Hepatic stellate cell (primary cell): ENCODE data around the gene MYO1E.

Experiments used
- DNase-seq: peaks from one replicate; pipeline ENCODE4 v3.0.0; 2011; ENCODE audit warnings: low spot score

Gene MYO1E

DNA sequence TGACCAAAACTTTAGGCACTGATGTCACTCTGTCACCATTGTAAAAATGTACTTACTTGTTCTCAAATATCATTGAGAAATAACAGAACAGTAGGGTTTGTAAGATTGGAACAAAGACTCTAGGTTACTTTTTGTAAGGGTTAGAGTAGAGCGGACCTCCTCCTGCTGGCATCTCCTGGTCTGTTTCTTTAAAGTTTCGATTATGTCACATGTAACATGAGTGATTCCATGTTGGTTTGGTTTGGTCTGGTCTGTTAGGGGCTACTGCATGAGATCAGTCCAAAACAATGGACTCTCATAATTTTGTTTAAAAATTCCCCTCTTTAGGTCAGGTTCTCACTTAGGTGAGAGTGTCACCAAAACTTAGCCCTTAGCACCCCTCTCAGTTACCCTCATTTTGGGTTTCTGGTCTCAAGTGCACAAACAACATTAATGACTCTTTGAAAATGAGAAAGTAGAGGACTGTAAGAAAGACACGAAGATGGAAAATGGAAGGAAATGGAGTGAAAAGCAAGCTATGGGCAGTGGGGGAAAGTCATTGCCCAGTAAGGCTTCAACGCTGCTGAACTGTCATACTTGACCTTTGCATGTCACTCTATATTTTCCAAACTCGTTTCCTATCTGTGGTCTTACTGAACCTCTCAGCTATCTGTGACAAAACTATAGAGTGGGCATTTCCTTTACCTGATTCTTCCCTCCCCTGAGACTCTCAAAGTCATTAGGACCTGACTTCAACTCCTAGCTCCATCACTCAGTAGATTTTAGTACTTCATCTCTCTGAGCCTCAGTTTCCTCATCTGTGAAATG lies 113.3 kb downstream of the MYO1E start:
- DNase-seq: no peak

- DNase-seq: no peak
Measured at GRCh38 chr15:59258317-59258716, 114.4 kb downstream of the MYO1E start.

DNA sequence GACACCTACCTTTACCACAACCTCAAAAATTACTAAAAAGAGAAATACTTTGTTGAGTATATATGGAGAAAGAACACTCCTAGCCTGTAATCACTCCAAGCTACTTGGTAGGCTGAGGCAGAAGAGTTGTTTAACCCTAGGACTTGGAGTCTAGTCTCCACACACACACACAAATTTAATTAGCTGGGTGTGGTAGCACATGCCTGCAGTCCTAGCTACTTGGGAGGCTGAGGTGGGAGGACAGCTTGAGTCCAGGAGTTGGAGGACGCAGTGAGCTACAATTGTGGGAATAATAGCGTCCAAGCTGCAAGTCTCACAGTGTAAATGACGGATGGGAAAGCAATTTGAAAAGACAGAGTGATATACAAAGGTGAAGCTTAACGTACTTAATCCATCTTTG lies 115.5 kb downstream of the MYO1E start:
- DNase-seq: no peak

DNA sequence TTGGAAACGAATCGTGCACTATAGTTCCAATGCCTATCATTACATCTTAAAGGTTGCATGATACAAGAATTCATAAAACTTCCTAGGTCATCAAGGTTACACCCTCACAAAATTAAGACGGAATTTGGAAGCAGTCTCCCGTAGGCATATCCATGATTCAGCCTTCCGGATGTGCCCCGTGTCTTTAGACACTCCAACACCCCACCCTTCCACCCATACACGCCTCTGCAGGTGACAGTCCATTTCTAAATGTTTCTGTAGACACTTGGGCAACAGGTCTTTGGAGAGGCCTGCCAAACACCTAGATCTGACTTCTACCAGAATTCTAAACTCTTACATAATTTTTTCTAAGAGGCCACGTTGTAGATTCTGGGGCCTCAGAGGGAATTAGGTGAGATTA lies 116.2 kb downstream of the MYO1E start:
- no peak for DNase-seq

DNA sequence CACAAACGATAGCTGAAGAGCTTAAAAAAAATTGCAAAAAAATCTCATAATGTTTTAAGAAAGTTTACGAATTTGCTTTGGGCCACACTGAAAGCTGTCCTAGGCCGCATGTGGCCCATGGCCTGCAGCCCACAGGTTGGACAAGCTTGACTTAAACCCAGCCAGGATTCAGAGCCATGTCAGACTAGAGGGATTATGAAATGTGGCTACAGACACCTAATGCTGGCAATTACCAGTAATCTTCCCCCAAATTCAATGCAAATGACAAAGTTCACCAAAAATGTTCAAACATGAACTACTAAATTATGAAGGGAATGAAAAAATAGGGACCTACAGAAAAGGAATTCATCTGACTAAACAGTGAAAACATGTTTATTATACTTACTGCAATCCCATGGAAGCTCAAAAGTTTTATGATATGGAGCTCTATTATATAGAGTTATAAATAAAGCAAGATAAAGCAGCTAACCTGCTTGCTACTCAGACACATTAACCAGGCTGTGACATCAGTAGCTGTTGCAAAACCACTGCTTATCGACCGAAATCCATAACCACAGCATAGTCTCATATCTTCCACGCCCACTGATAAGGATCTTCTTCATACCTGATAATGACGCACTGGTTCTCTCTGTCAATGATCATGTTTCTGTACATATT lies 116.9 kb downstream of the MYO1E start:
- no peak for DNase-seq

- no peak for DNase-seq
Measured at GRCh38 chr15:59252137-59252536, 120.5 kb downstream of the MYO1E start.

- DNase-seq: no peak
Measured at GRCh38 chr15:59251001-59251845, 121.4 kb downstream of the MYO1E start.

GRCh38 chr15:59250249-59250648 lies 122.4 kb downstream of the MYO1E start:
- DNase-seq: no peak

DNA sequence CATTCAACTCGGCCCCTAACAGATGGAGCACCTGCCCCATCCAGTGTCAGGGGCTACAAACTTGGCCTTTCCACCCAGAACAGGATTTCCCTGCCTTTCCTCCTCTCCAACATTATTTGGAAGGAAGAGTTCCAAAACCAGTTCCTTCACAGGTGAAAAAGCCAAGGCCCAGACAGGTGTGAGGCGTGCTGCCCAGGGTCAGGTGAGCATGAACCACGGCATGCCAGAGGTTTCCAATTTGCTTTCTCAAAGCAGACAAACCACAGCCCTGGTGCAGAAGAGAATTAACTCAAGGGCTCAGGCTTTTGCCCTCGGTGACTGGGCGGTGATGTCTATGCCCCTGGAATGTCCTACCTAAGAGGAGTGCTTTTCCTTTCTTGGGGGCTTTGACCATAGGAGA lies 122.9 kb downstream of the MYO1E start:
- DNase-seq: no peak

DNA sequence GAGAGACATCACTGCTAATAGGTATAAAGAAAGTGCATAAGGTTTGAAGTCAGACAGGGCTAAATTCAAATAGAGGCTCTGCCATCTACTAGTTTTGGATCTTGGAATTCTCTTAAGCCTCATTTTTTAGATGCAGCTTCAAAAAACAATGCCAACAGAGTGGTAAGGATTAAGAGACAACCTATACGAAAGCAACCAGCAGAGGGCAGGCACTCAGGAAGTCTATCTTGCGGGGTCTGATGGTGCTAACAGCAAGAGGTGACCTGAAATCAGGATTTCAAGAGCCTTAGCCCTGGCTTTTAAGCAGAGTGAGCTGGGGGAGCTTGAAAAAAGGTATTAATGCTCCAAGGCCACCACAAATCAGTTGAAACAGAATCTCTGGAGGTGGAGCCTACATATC lies 125.3 kb downstream of the MYO1E start:
- DNase-seq: peak; percentile 57

DNA sequence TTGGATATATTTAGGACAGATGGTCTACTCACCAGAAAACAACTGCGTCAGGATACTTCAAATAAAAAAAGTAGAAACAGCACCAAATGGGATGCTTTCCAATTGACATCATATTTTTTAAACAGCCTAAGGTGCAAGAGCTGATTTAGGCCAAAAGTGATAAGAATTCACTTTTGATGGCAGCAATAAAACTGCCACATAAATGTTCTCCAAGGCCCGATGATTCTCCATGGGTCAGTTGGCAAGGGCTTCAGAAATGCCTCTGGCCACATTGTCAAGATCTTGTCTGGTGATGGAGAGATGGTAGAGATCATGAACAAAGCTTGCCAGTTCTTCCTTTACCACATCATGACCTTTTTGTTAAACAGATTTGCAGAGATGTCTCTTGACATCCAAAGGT lies 127.1 kb downstream of the MYO1E start:
- no peak for DNase-seq

DNA sequence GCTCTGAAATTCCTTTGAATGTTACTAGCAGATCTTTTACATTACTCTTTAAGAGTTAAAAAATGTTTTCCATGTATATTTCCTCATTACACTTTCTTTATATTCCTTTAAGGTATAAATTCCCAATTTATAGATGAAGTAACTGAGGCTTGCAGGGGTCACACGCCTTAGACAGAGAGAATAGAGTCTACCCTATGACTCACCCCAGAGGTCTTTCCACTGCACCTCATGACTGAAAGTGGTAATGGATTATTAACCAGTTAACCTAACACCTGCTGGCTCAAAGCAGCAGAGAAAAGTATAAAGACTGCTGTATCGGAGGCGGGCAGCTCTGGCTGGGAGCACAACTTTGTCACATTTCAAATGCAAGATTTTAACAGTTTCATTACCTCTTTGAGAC lies 128.3 kb downstream of the MYO1E start:
- no peak for DNase-seq

- no peak for DNase-seq
Measured at GRCh38 chr15:59243622-59244021, 129.0 kb downstream of the MYO1E start.

- DNase-seq: no peak
Measured at GRCh38 chr15:59242649-59243048, 130.0 kb downstream of the MYO1E start.

DNA sequence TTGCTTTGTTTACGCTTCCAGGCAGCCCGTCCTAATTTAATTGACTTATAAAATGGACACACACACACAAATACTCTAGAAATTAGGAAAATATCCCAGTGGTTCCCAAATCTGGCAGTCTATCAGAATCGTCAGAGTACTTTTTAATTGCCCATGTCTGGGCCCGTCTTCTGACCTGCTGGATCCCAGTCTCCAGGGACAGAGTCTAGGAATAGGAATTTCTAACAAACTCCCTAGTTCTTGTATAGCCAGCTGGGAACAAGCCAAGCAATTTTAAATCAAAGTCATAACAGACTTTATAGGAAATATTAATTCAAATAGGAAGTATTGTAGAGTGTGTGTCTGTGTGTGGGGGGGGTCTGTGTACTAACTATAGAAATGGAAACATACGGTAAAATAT lies 132.6 kb downstream of the MYO1E start:
- no peak for DNase-seq

DNA sequence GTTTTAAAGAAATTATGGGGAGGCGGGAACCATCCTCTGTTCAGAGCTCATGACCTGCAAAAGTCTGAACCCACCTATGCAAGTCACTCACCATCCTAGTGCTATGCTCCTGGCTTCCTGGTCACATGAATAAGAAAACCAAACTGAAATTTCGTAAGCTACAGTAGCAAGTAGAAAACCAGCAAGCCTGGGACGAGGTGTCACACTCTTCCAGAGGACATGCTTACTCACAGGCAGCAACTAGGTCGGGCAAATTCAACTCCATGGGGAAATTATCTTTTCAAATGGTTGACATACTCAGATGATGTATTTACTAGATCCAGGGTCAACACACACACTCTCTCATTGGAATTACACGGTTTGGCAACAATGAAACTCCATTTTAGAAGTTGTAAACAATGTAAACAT lies 134.7 kb downstream of the MYO1E start:
- no peak for DNase-seq

DNA sequence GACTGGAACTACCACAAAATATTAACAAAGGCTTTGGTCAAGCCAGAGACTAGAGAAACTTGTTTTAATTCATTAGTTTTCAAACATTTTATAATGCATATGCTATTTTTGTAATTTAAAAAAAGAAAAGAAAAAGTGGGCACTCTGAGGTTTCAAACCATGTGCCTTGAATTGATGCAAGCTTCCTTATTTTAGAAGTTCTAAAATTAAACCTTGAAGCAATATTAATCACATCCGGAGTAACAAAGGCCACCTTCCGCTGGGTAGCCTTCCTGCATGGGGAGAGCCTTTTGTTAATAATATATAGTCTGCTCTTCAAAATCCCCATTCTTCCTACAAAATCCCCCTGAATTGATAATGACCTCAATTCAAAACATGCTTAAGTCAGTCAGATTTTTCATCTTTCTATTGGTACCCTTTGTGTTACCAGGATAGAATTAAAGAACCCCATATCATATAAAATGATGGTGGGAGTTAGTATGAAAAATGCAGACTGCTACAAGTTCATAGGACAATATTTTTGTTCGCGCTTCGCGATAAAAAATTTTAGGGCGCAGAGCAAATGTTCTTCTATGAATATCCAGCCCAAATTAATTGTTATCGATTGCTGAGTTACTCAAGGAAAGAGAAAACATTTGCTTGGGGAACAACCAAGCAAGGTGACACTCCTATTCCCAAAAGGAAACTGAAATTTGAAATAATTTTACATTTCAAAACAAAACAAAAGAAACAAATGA lies 135.4 kb downstream of the MYO1E start:
- no peak for DNase-seq

DNA sequence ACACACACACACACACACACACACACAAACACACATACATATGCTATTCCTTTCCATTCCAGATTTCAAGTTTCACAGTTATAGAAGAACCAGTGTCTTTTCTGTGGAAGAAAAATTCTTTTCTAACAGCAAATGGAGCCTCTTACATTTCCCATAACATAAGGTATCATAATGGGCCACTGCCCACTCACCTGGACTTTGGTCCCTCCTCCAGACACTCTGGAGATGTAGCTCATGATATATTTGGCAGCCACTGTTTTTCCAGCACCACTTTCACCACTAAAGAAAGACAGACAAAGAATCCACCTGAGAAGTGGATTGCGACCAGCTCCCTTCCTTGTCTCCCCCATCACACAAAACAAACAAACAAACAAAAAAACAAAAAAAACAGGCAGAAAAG lies 136.3 kb downstream of the MYO1E start:
- no peak for DNase-seq

DNA sequence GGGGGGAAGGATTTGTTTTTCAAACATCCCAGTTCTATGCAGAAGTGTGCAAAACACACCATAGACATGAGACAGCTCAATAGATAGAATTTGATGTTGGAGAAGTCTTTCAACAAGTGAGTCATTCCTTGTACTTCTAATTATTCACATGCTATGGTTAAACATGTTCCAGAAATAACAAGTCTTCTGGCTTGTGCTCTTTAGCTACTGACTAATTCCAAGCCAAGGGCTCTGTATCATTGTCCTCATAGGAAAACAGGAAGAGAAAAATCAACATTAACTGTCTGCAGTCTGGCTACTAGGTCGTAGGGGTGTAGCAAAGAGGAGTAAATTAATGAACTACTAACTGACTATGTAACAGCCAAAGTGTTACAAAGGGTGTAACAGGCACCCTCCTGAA lies 140.2 kb downstream of the MYO1E start:
- DNase-seq: peak; percentile 80

DNA sequence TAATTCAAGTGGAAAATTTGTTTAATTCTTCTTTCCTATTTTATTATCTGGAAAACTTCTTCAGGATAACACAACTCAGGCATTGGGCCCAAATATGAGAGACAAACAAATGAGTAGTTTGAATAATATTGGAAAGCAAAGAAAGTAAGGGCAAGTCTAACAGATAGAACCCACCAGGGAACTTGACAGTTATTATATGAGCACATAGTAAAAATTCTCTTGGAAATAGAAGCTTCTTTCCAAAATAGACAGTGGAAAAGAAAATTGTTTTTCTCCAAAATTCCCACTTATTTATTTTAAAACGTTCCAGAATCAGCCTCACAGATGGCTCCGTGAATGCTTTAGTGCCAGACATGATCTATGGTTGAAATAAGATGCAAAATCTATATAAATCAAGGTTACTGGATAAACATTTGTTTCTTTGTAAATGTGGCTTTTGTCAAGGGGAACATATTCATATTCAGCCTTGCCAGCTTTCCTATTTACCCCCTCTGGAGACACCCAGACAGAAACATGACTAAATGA lies 142.1 kb downstream of the MYO1E start:
- DNase-seq: no peak

- no peak for DNase-seq
Measured at GRCh38 chr15:59229453-59229852, 143.2 kb downstream of the MYO1E start.

DNA sequence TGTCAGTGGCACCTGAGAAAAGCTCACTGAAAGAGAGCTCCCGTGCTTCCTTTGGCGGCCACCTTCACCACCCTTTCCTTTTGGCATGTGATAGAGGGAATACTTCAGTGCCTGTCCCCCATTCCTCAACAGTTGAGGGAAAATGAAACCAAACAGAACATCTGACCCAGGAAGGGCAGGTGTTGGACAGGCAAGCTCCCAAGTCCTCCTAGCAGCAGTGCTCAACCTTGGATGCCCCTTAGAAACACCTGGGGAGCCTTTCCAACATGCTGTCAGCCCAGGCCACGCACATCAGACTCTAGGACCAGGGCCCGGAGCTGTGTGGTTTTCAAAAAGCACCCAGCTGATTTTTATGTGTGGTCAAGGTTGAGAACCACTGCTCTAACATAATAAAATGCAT lies 143.7 kb downstream of the MYO1E start:
- no peak for DNase-seq
